ENCODE results near the gene FNBP1. TPM values are rescaled to one million over a fixed set of nuclear protein-coding genes. Genes with fewer than 3 reads are reported as not detected.
A peak's percentile ranks its signal among the peaks of the same experiment; 100 is the strongest.
"Not testable (repeated sequence)": the region's sequence is repeated elsewhere in the genome, so short reads cannot be mapped to it uniquely, and the experiment has no call there.

The FNBP1 gene
- total RNA-seq, 1 donor from 2014 or later = 63.5 TPM

DNA sequence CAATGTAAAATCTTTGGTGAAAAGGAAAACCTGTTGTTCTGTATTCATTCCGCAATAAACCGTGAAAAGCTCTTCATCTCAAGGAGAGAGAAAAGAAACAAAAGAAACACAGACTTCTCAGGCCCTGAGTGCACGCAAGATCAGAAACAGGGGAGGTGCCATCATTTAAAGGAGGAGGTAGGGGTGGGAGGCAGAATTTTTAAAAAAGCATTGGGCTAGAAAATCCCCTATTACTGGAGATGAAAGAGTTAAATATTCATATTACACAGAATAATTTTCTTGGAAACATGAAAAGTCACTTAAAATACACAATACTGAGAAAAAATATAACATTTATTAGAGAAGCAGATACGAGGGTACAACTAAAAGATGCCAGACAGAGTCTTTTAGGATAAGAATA is 151.4 kb downstream of the FNBP1 start:
- H3K4me1 Mint-ChIP-seq (ENCODE audit: low read depth, unreplicated experiment) = peaks cover 28% of the 10 kb centered on the region
- DNase-seq (ENCODE audit: low read depth) = no peak
- Histone ChIP-seq H3K9me3 (ENCODE audit: insufficient read depth, low read depth, low read length) (no peaks in the 10 kb centered on the region), H3K36me3 (ENCODE audit: insufficient read depth, low read length) (no peaks in the 10 kb centered on the region), H3K9ac (ENCODE audit: low read length) (no peak overlapping the region), H3K4me1 (ENCODE audit: insufficient read depth, low read length) (peaks cover 18% of the 10 kb centered on the region), H2AFZ (ENCODE audit: low read depth, low read length) (no peak overlapping the region), H3K27me3 (ENCODE audit: insufficient read depth, low read length) (no peaks in the 10 kb centered on the region), H4K20me1 (ENCODE audit: insufficient read depth, low read length) (no peaks in the 10 kb centered on the region), H3K4me3 (ENCODE audit: insufficient read depth, low read depth, low read length) (no peak overlapping the region), H3K79me2 (ENCODE audit: insufficient read depth, low read length) (no peaks in the 10 kb centered on the region), H3K27ac (ENCODE audit: low read depth, low read length) (no peak overlapping the region), H3K4me2 (ENCODE audit: low read length) (no peak overlapping the region)
- TF ChIP-seq EZH2 (IDR thresholded peaks at IDR 0.05; ENCODE audit: insufficient read depth, low read length) = no peak
- TF ChIP-seq, protein P1, sequence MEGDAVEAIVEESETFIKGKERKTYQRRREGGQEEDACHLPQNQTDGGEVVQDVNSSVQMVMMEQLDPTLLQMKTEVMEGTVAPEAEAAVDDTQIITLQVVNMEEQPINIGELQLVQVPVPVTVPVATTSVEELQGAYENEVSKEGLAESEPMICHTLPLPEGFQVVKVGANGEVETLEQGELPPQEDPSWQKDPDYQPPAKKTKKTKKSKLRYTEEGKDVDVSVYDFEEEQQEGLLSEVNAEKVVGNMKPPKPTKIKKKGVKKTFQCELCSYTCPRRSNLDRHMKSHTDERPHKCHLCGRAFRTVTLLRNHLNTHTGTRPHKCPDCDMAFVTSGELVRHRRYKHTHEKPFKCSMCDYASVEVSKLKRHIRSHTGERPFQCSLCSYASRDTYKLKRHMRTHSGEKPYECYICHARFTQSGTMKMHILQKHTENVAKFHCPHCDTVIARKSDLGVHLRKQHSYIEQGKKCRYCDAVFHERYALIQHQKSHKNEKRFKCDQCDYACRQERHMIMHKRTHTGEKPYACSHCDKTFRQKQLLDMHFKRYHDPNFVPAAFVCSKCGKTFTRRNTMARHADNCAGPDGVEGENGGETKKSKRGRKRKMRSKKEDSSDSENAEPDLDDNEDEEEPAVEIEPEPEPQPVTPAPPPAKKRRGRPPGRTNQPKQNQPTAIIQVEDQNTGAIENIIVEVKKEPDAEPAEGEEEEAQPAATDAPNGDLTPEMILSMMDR (IDR thresholded peaks at IDR 0.05; ENCODE audit: insufficient read depth, low read depth, low read length) = no peak
- no peak overlapping the region for H3K27ac Mint-ChIP-seq (ENCODE audit: unreplicated experiment)
- no peaks in the 10 kb centered on the region for H3K27me3 Mint-ChIP-seq (ENCODE audit: low read depth, unreplicated experiment)
- H3K9me3 Mint-ChIP-seq (ENCODE audit: unreplicated experiment) = no peaks in the 10 kb centered on the region
- H3K4me3 Mint-ChIP-seq (ENCODE audit: unreplicated experiment) = no peak overlapping the region
- H3K36me3 Mint-ChIP-seq (ENCODE audit: low read depth, unreplicated experiment) = peaks cover 21% of the 10 kb centered on the region
- FAIRE-seq = no peak

DNA sequence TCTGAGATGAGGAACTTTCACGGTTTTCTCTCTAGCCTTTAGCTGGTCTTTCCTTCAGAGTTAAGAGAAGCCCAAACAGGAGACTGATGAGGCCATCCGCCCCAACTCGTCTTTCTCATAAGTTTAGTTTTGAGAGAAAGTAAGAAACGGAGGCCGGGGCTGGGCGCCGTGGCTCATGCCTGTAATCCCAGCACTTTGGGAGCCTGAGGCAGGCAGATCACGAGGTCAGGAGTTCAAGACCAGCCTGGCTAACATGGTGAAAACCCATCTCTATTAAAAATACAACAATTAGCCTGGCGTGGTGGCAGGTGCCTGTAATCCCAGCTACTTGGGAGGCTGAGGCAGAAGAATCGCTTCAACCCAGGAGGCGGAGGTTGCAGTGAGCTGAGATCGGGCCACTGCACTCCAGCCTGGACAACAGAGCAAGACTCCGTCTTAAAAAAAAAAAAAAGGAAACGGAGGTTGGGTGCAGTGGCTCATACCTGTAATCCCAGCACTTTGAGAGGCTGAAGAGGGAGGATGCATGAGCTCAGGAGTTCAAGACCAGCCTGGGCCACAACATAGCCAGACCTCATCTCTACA is 152.2 kb downstream of the FNBP1 start:
- H3K4me3 Mint-ChIP-seq (ENCODE audit: unreplicated experiment); H3K27me3 Mint-ChIP-seq (ENCODE audit: low read depth, unreplicated experiment); H3K4me3 ChIP-seq (ENCODE audit: insufficient read depth, low read depth, low read length); H3K36me3 ChIP-seq (ENCODE audit: insufficient read depth, low read length); H2AFZ ChIP-seq (ENCODE audit: low read depth, low read length); FAIRE-seq; H3K4me2 ChIP-seq (ENCODE audit: low read length); DNase-seq (ENCODE audit: low read depth); H3K79me2 ChIP-seq (ENCODE audit: insufficient read depth, low read length); H3K9ac ChIP-seq (ENCODE audit: low read length); H3K27ac ChIP-seq (ENCODE audit: low read depth, low read length); H4K20me1 ChIP-seq (ENCODE audit: insufficient read depth, low read length); H3K9me3 ChIP-seq (ENCODE audit: insufficient read depth, low read depth, low read length); H3K27ac Mint-ChIP-seq (ENCODE audit: unreplicated experiment); H3K9me3 Mint-ChIP-seq (ENCODE audit: unreplicated experiment); H3K27me3 ChIP-seq (ENCODE audit: insufficient read depth, low read length): not testable (repeated sequence)
- H3K4me1 ChIP-seq (ENCODE audit: insufficient read depth, low read length) = peaks cover 24% of the 10 kb centered on the region
- Mint-ChIP-seq H3K36me3 (ENCODE audit: low read depth, unreplicated experiment) (peaks cover 16% of the 10 kb centered on the region), H3K4me1 (ENCODE audit: low read depth, unreplicated experiment) (peaks cover 29% of the 10 kb centered on the region)

DNA sequence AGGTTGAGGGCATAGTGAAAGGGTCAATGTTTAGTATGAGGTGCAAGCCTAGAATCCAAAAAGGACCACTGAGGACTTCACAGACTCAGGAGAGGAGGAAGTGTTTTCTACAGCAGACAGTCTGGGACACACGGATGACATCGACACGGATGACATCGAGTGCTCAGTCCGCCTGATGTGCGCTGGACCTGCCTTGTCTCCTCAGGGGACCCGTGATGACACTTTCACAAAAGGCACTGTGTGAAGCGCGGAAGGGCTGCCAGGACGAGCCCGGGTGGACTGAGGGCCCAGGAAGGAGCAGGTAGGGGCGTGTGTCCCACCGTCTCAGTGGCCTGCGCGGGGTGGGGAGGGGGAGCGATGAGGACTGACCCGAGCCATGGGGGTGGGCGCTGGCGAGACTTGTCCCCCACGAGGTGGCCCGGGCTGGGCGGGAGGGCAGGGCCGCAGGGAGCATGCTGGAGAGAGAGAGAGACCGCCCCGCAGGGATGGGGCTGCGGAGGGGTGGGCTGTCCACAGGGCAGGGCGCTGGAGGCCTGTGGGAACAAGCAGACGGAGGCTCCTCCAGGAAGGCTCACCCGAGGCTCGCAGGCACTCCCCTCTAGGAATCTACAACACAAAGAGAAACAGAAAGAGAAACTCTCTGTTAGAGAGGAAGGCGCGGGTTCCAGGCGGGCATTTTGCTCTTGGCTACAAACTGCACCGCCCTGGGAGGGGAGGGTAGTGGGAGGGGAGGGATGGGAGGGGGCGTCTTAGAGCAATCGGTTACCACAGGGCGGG is 152.9 kb downstream of the FNBP1 start:
- no peak overlapping the region for H2AFZ ChIP-seq (ENCODE audit: low read depth, low read length)
- no peak for TF ChIP-seq EZH2 (IDR thresholded peaks at IDR 0.05; ENCODE audit: insufficient read depth, low read length)
- TF ChIP-seq, protein P1 (IDR thresholded peaks at IDR 0.05; ENCODE audit: insufficient read depth, low read depth, low read length) = no peak
- H3K79me2 ChIP-seq (ENCODE audit: insufficient read depth, low read length) = no peaks in the 10 kb centered on the region
- H3K27me3 ChIP-seq (ENCODE audit: insufficient read depth, low read length) = no peaks in the 10 kb centered on the region
- H3K27me3 Mint-ChIP-seq (ENCODE audit: low read depth, unreplicated experiment) = no peaks in the 10 kb centered on the region
- H3K27ac ChIP-seq (ENCODE audit: low read depth, low read length) = no peak overlapping the region
- peaks cover 31% of the 10 kb centered on the region for H3K4me1 ChIP-seq (ENCODE audit: insufficient read depth, low read length)
- no peak for FAIRE-seq
- no peaks in the 10 kb centered on the region for H3K36me3 ChIP-seq (ENCODE audit: insufficient read depth, low read length)
- H3K4me1 Mint-ChIP-seq (ENCODE audit: low read depth, unreplicated experiment) = peaks cover 33% of the 10 kb centered on the region
- H3K4me2 ChIP-seq (ENCODE audit: low read length) = no peak overlapping the region
- no peak overlapping the region for H3K4me3 Mint-ChIP-seq (ENCODE audit: unreplicated experiment)
- no peaks in the 10 kb centered on the region for H3K9me3 ChIP-seq (ENCODE audit: insufficient read depth, low read depth, low read length)
- H3K27ac Mint-ChIP-seq (ENCODE audit: unreplicated experiment) = peak overlapping the region; percentile 73
- H3K9me3 Mint-ChIP-seq (ENCODE audit: unreplicated experiment) = no peaks in the 10 kb centered on the region
- H3K36me3 Mint-ChIP-seq (ENCODE audit: low read depth, unreplicated experiment) = peaks cover 14% of the 10 kb centered on the region
- DNase-seq (ENCODE audit: low read depth) = no peak
- no peaks in the 10 kb centered on the region for H4K20me1 ChIP-seq (ENCODE audit: insufficient read depth, low read length)
- H3K4me3 ChIP-seq (ENCODE audit: insufficient read depth, low read depth, low read length) = no peak overlapping the region
- no peak overlapping the region for H3K9ac ChIP-seq (ENCODE audit: low read length)
